H1 (cell line): ENCODE results near the gene FAM167B. TPM values are rescaled to one million over a fixed set of nuclear protein-coding genes. Genes with fewer than 3 reads are reported as not detected.

Experiments
- CTCF ChIA-PET: fragments of 300-600 bp; sonication (Branson Sonifier 250); formaldehyde crosslinking; loops from one replicate; lab custom pipeline; 2021; ENCODE audit not compliant: partially characterized antibody; lab: Charles Lee
- POLR2A ChIA-PET: fragments of 300-600 bp; sonication (Branson Sonifier 250); formaldehyde crosslinking; loops from one replicate; lab custom pipeline; 2021; ENCODE audit warnings: inconsistent platforms; ENCODE audit not compliant: partially characterized antibody; lab: Charles Lee
- DNase-seq, 2 experiments: peaks; one replicate each; pipeline versions ENCODE4 v3.0.0 to v3.0.0-alpha.2; 2010 to 2022; ENCODE audit warnings: low spot score in 2 of 2, low read depth in 1 of 2, mixed read lengths in 1 of 2
- FAIRE-seq: peaks from 2 replicates; lab custom pipeline; 2011; peaks lifted over from hg19 to GRCh38; lab: Jason Lieb, UNC
- H2AFZ ChIP-seq: 2 replicates; pipeline ENCODE4 v1.8.1; 2012; ENCODE audit warnings: low read length, inconsistent platforms
- H2AK5ac ChIP-seq: 2 replicates; pipeline ENCODE4 v1.6.1; 2013; ENCODE audit warnings: low read depth, low read length
- H2BK120ac ChIP-seq: replicated peaks from 2 replicates; pipeline ENCODE3; 2013; ENCODE audit warnings: low read depth, low read length, inconsistent platforms
- H2BK12ac ChIP-seq: 2 replicates; pipeline ENCODE4 v1.6.1; 2013; ENCODE audit warnings: low read depth, low read length
- H2BK15ac ChIP-seq: 2 replicates; pipeline ENCODE4 v1.6.1; 2013; ENCODE audit warnings: low read length
- H2BK20ac ChIP-seq: 2 replicates; pipeline ENCODE4 v1.6.1; 2013; ENCODE audit warnings: low read length
- H2BK5ac ChIP-seq: 2 replicates; pipeline ENCODE4 v1.6.1; 2013; ENCODE audit warnings: low read depth, low read length
- H3K14ac ChIP-seq: 2 replicates; pipeline ENCODE4 v1.6.1; 2013; ENCODE audit warnings: inconsistent platforms; ENCODE audit not compliant: insufficient read length
- H3K18ac ChIP-seq: 2 replicates; pipeline ENCODE4 v1.6.1; 2013; ENCODE audit warnings: low read length; ENCODE audit errors: extremely low read depth
- H3K23ac ChIP-seq: 2 replicates; pipeline ENCODE4 v1.6.1; 2013; ENCODE audit warnings: inconsistent platforms; ENCODE audit not compliant: insufficient read length
- H3K23me2 ChIP-seq: 2 replicates; pipeline ENCODE4 v1.6.1; 2013; ENCODE audit warnings: low read depth, low read length
- H3K27ac ChIP-seq: 2 replicates; pipeline ENCODE4 v1.6.1; 2011; ENCODE audit warnings: low read depth, low read length, inconsistent platforms
- H3K27me3 ChIP-seq, 4 experiments: replicated peaks in 1 of 4; 1 replicate in 1 of 4; 2 replicates in 3 of 4; pipeline versions ENCODE4 v1.6.1 to v1.8.1; 2011 to 2013; ENCODE audit warnings: low read length in 3 of 4, mild to moderate bottlenecking in 3 of 4, inconsistent platforms in 2 of 4, mixed read lengths in 2 of 4, moderate library complexity in 1 of 4; ENCODE audit not compliant: control insufficient read depth in 3 of 4, insufficient read depth in 3 of 4; ENCODE audit errors: extremely low read depth in 1 of 4
- H3K36me3 ChIP-seq, 4 experiments: 2 replicates each; pipeline versions ENCODE4 v1.6.1 to v1.8.1; 2011 to 2013; ENCODE audit warnings: mild to moderate bottlenecking in 4 of 4, low read length in 3 of 4, moderate library complexity in 2 of 4, control low read depth in 1 of 4, inconsistent platforms in 1 of 4; ENCODE audit not compliant: insufficient read depth in 4 of 4, control insufficient read depth in 2 of 4
- H3K4ac ChIP-seq: replicated peaks from 2 replicates; pipeline ENCODE3; 2013; ENCODE audit warnings: low read length, low read depth, mixed read lengths, inconsistent platforms; ENCODE audit not compliant: insufficient read length
- H3K4me1 ChIP-seq, 4 experiments: replicated peaks in 1 of 4; 1 replicate in 1 of 4; 2 replicates in 3 of 4; pipeline versions ENCODE4 v1.6.1 to v1.8.1; 2011 to 2013; ENCODE audit warnings: low read length in 3 of 4, inconsistent platforms in 2 of 4, mixed read lengths in 1 of 4; ENCODE audit not compliant: insufficient read depth in 4 of 4, control insufficient read depth in 3 of 4
- H3K4me2 ChIP-seq, 2 experiments: 2 replicates each; pipeline versions ENCODE4 v1.6.1 to v1.8.1; 2011 to 2013; ENCODE audit warnings: low read depth in 2 of 2, low read length in 2 of 2, control low read depth in 1 of 2, inconsistent platforms in 1 of 2, mild to moderate bottlenecking in 1 of 2; ENCODE audit not compliant: insufficient read depth in 1 of 2
- H3K4me3 ChIP-seq, 4 experiments: fragments of 200-600, 300-600 bp in 1 of 4; sonication (generic), shearing (Covaris generic), sonication (Bioruptor Twin) in 1 of 4; 2 replicates each; pipeline versions ENCODE4 v1.5.1 to v1.8.1; 2011 to 2016; ENCODE audit warnings: low read length in 4 of 4, low read depth in 3 of 4, control low read depth in 2 of 4, inconsistent platforms in 2 of 4, mild to moderate bottlenecking in 2 of 4, mixed read lengths in 1 of 4, moderate library complexity in 1 of 4; ENCODE audit not compliant: insufficient read depth in 2 of 4; ENCODE audit errors: extremely low read depth in 1 of 4
- H3K56ac ChIP-seq: replicated peaks from 2 replicates; pipeline ENCODE3; 2013; ENCODE audit warnings: low read depth, mild to moderate bottlenecking, mixed read lengths, low read length, inconsistent platforms; ENCODE audit not compliant: insufficient read length
- H3K79me1 ChIP-seq: 2 replicates; pipeline ENCODE4 v1.6.1; 2013; ENCODE audit warnings: low read depth, low read length, control low read depth
- H3K79me2 ChIP-seq, 2 experiments: 2 replicates each; pipeline versions ENCODE4 v1.6.1 to v1.8.1; 2012 to 2013; ENCODE audit warnings: low read length in 2 of 2, mild to moderate bottlenecking in 2 of 2, inconsistent platforms in 1 of 2; ENCODE audit not compliant: insufficient read depth in 2 of 2, control insufficient read depth in 1 of 2
- H3K9ac ChIP-seq, 4 experiments: replicated peaks in 1 of 4; 1 replicate in 1 of 4; 2 replicates in 3 of 4; pipeline versions ENCODE4 v1.6.1 to v1.8.1; 2011 to 2013; ENCODE audit warnings: low read depth in 3 of 4, low read length in 3 of 4, control low read depth in 2 of 4, mild to moderate bottlenecking in 2 of 4, moderate library complexity in 2 of 4, inconsistent platforms in 1 of 4; ENCODE audit errors: extremely low read depth in 1 of 4
- H3K9me3 ChIP-seq, 2 experiments: 2 replicates each; pipeline versions ENCODE4 v1.6.1 to v1.8.1; 2012 to 2013; ENCODE audit warnings: mild to moderate bottlenecking in 2 of 2, moderate library complexity in 2 of 2, control low read depth in 1 of 2, inconsistent platforms in 1 of 2, low read depth in 1 of 2, low read length in 1 of 2, mixed read lengths in 1 of 2; ENCODE audit not compliant: insufficient read depth in 2 of 2
- H4K20me1 ChIP-seq, 2 experiments: replicated peaks in 1 of 2; 2 replicates each; pipeline versions ENCODE3 to v1.8.1; 2011 to 2013; ENCODE audit warnings: inconsistent platforms in 2 of 2, low read length in 2 of 2, mild to moderate bottlenecking in 1 of 2; ENCODE audit not compliant: insufficient read depth in 2 of 2, control insufficient read depth in 1 of 2
- H4K5ac ChIP-seq: 2 replicates; pipeline ENCODE4 v1.6.1; 2013; ENCODE audit warnings: low read length, low read depth, mixed read lengths, inconsistent platforms; ENCODE audit not compliant: insufficient read length
- H4K8ac ChIP-seq: 2 replicates; pipeline ENCODE4 v1.8.0; 2013; ENCODE audit warnings: mild to moderate bottlenecking, moderate library complexity, low read length, inconsistent platforms; ENCODE audit not compliant: insufficient read depth; ENCODE audit errors: extremely low read depth
- H4K91ac ChIP-seq: replicated peaks from 2 replicates; pipeline ENCODE3; 2013; ENCODE audit warnings: low read length, mixed read lengths, inconsistent platforms; ENCODE audit not compliant: insufficient read length
- ASH2L ChIP-seq: fragments of 200-600, 300-600 bp; sonication (generic); IDR thresholded peaks from one replicate; pipeline ENCODE4 v1.7.1; 2017; ENCODE audit warnings: low read length
- ATF3 ChIP-seq: IDR thresholded peaks from 2 replicates; pipeline ENCODE4 v1.6.1; 2011; ENCODE audit warnings: low read depth, mild to moderate bottlenecking, low read length; ENCODE audit not compliant: insufficient read depth
- CHD2 ChIP-seq: IDR thresholded peaks from 2 replicates; pipeline ENCODE4 v1.6.1; 2012; ENCODE audit warnings: low read length, improper control_type of control experiment
- SAP30 ChIP-seq: fragments of 300-600 bp; sonication (generic); IDR thresholded peaks from 2 replicates; pipeline ENCODE4 v1.7.1; 2012; ENCODE audit warnings: low read length, moderate library complexity, mild to moderate bottlenecking, inconsistent platforms; ENCODE audit not compliant: insufficient read depth, insufficient replicate concordance
- SIX5 ChIP-seq: IDR thresholded peaks from 2 replicates; pipeline ENCODE4 v1.6.1; 2011; ENCODE audit warnings: mild to moderate bottlenecking, low read depth, low read length
- SP1 ChIP-seq: IDR thresholded peaks from 2 replicates; pipeline ENCODE4 v1.6.1; 2011; ENCODE audit warnings: low read depth, low read length
- SRF ChIP-seq: IDR thresholded peaks from 2 replicates; pipeline ENCODE4 v1.6.1; 2011; ENCODE audit warnings: mild to moderate bottlenecking, low read depth, low read length, moderate library complexity
- TCF12 ChIP-seq: IDR thresholded peaks from 2 replicates; pipeline ENCODE4 v1.6.1; 2011; ENCODE audit warnings: low read depth, mild to moderate bottlenecking, low read length
- WGBS, 2 experiments: shearing (Covaris generic) in 1 of 2; methylation state at CpG; one replicate each; pipeline versions ENCODE4 v1.1.6 to v1.1.7; 2013 to 2015; ENCODE audit warnings: low lambda C conversion rate in 2 of 2, mixed read lengths in 2 of 2, inconsistent platforms in 1 of 2, low coverage in 1 of 2, missing lambda C conversion rate in 1 of 2; ENCODE audit not compliant: insufficient replicate concordance in 2 of 2, insufficient coverage in 1 of 2, insufficient read length in 1 of 2; ENCODE audit errors: extremely low coverage in 1 of 2, missing lambda C conversion rate in 1 of 2; 5-methylcytosine and 5-hydroxymethylcytosine counted together
- polyA plus RNA-seq, 7 experiments: library from polyadenylated mRNA; depleted of rRNA in 3 of 7; stranded (reverse) in 5 of 7; unstranded in 2 of 7; fragments of >200 nt in 5 of 7; fragments of 200-250 nt in 2 of 7; gene quantifications; 1 replicate in 5 of 7; 2 replicates in 1 of 7; 4 replicates in 1 of 7; pipeline versions ENCODE4 v1.2.1 to v1.2.3, GENCODE V29; 2011 to 2013; ENCODE audit warnings: missing spikeins in 2 of 7, mixed read lengths in 2 of 7
- total RNA-seq: library from RNA; stranded (reverse); fragmentation: NEBNext Ultra II Directional; extraction: Animal tissue kit (Norgen Biotek cat#: 25700); gene quantifications from 2 replicates; pipeline ENCODE4 v1.2.1, GENCODE V29; 2021

FAM167B gene
- total and polyA plus RNA-seq, 2 of the 8 experiments (the other 6 are each of a cell fraction or from before 2014, with no cell fraction given): 2.8 to 3.9 TPM

GRCh38 chr1:32216566-32216965, 30.5 kb upstream of the FAM167B start:
- H3K4me3 ChIP-seq: no peak overlapping the region
- H3K23ac ChIP-seq: no peak overlapping the region
- TF ChIP-seq SIX5: no peak
- no peak for TF ChIP-seq SRF
- TF ChIP-seq SAP30: no peak
- TF ChIP-seq ATF3: no peak
- no peak for TF ChIP-seq ASH2L
- no peak for TF ChIP-seq SP1
- TF ChIP-seq CHD2: no peak
- no peak for TF ChIP-seq TCF12
- TF ChIP-seq, all 59 proteins: peak for 0
- Histone ChIP-seq H3K27ac (no peak overlapping the region), H2AFZ (no peak overlapping the region), H4K5ac (no peak overlapping the region), H3K4ac (no peak overlapping the region), H2BK120ac (no peak overlapping the region), H3K36me3 (peaks cover 2 to 14% (median 6%) of the 10 kb centered on the region in 4 experiments; a peak in 4 of 8 replicates), H2BK5ac (no peak overlapping the region), H3K4me1 (peaks cover 0 to 4% (median 0%) of the 10 kb centered on the region in 4 experiments; a peak in 2 of 7 replicates), H2BK20ac (no peak overlapping the region), H3K9me3 (no peaks in the 10 kb centered on the region), H3K4me2 (no peak overlapping the region), H3K9ac (no peak overlapping the region), H2BK12ac (no peak overlapping the region), H3K14ac (no peak overlapping the region), H4K91ac (no peak overlapping the region), H3K18ac (no peak overlapping the region), H4K20me1 (peaks cover 0 to 3% of the 10 kb centered on the region in 2 experiments), H3K79me1 (no peaks in the 10 kb centered on the region; the same call in 1 of the 2 replicates), H2AK5ac (no peak overlapping the region), H3K27me3 (no peaks in the 10 kb centered on the region), H3K79me2 (peaks cover 0 to 10% of the 10 kb centered on the region in 2 experiments; a peak in 2 of 4 replicates), H3K56ac (no peak overlapping the region), H3K23me2 (peaks cover 3% of the 10 kb centered on the region; the same call in 1 of the 2 replicates), H2BK15ac (no peak overlapping the region), H4K8ac (no peak overlapping the region)
- 88% methylated on average over 5 of the region's 5 CpGs; no CpG with 5 or more reads in 1 of the 2 experiments for WGBS, 2 experiments
- FAIRE-seq (no peak), DNase-seq (no peak)
- ChIA-PET CTCF (interaction anchor here (0.9 to 7.6 kb wide), 31 partner anchors 10 to 185 kb away, joined by 3 to 70 read pairs (median 5); partner anchors contain the start of genes CCDC28B, FAM167B, FAM229A and HDAC1), POLR2A (interaction anchor here (0.7 to 4.1 kb wide), 16 partner anchors 11 to 178 kb away, joined by 3 to 33 read pairs (median 6); partner anchors contain the start of genes BSDC1, FAM229A, IQCC and MARCKSL1)
